Suprapubic skin (tissue), 4 donors: Measurements from ENCODE around the gene STT3A. TPM values are rescaled to one million over a fixed set of nuclear protein-coding genes. Genes with fewer than 3 reads are reported as not detected.
A peak's percentile ranks its signal among the peaks of the same experiment; 100 is the strongest.

Source experiments
- DNase-seq, 2 donors: peaks; one replicate each; pipeline ENCODE4 v3.0.0-alpha.2; 2019; ENCODE audit warnings: low spot score in 2 of 2
- H3K27ac ChIP-seq: fragments of 200-600 bp; sonication (generic); one replicate; pipeline ENCODE4 v1.5.1; 2019
- H3K27me3 ChIP-seq: fragments of 200-600 bp; sonication (generic); one replicate; pipeline ENCODE4 v1.5.1; 2019
- H3K36me3 ChIP-seq: fragments of 200-600 bp; sonication (generic); one replicate; pipeline ENCODE4 v1.5.1; 2019
- H3K4me1 ChIP-seq: fragments of 200-600 bp; sonication (generic); one replicate; pipeline ENCODE4 v1.5.1; 2019
- H3K4me3 ChIP-seq: fragments of 200-600 bp; sonication (generic); one replicate; pipeline ENCODE4 v1.5.1; 2019; ENCODE audit warnings: mild to moderate bottlenecking
- H3K9me3 ChIP-seq: fragments of 200-600 bp; sonication (generic); one replicate; pipeline ENCODE4 v1.5.1; 2019
- CTCF ChIP-seq, 2 donors: fragments of 200-600 bp in 1 of 2; fragments of 450-650 bp in 1 of 2; sonication (generic) in 1 of 2; IDR thresholded peaks; one replicate each; pipeline ENCODE4 v1.5.1; 2016 to 2019; ENCODE audit warnings: antibody characterized with exemption in 2 of 2, mild to moderate bottlenecking in 1 of 2, moderate library complexity in 1 of 2
- EP300 ChIP-seq: sonication (generic); formaldehyde crosslinking; IDR thresholded peaks from one replicate; pipeline ENCODE4 v1.6.1; 2017; ENCODE audit warnings: antibody characterized with exemption
- POLR2A ChIP-seq, 2 donors: fragments of 450-650 bp; IDR thresholded peaks; one replicate each; pipeline ENCODE4 v1.6.1; 2017; ENCODE audit warnings: antibody characterized with exemption in 2 of 2, mild to moderate bottlenecking in 2 of 2, moderate library complexity in 2 of 2
- POLR2AphosphoS5 ChIP-seq, 3 donors: sonication (generic); formaldehyde crosslinking; IDR thresholded peaks; one replicate each; pipeline ENCODE4 v1.6.1; 2017; ENCODE audit warnings: antibody characterized with exemption in 3 of 3
- WGBS: methylation state at CpG from one replicate; pipeline ENCODE4 v1.1.5; 2018; 5-methylcytosine and 5-hydroxymethylcytosine counted together
- total RNA-seq, 4 donors: library from RNA; depleted of rRNA; stranded (reverse); fragments of >200 nt; gene quantifications; one replicate each; pipeline ENCODE4 v1.1.0, GENCODE V29; 2016

Gene STT3A
- total RNA-seq, 4 donors from 2014 or later, result 49.5 to 64.8 (median 62.8) TPM

- TF ChIP-seq POLR2AphosphoS5 (IDR thresholded peaks at IDR 0.05) (no peak), POLR2A (IDR thresholded peaks at IDR 0.05) (no peak), CTCF (IDR thresholded peaks at IDR 0.05) (no peak), EP300 (no peak)
- Histone ChIP-seq H3K27me3 (no peaks in the 10 kb centered on the region), H3K27ac (no peak overlapping the region), H3K4me1 (peaks cover 20% of the 10 kb centered on the region), H3K36me3 (peaks cover 46% of the 10 kb centered on the region), H3K9me3 (no peaks in the 10 kb centered on the region), H3K4me3 (no peak overlapping the region)
- no peak for DNase-seq
- 91% methylated on average over 1 of the region's 1 CpG for WGBS
Measured at GRCh38 chr11:125623064-125623463, 30.4 kb downstream of the STT3A start.

- WGBS, result 50% methylated on average over 9 of the region's 9 CpGs
- H3K4me1 ChIP-seq, result peaks cover 20% of the 10 kb centered on the region
- H3K4me3 ChIP-seq, result peak within 1 kb of the TSS; percentile 65
- H3K36me3 ChIP-seq, result peaks cover 28% of the 10 kb centered on the region
- no peak for TF ChIP-seq EP300
- peak within 1 kb of the TSS; percentile 94 for H3K27ac ChIP-seq
- no peak for DNase-seq
- no peaks in the 10 kb centered on the region for H3K27me3 ChIP-seq
- H3K9me3 ChIP-seq, result no peaks in the 10 kb centered on the region
Measured at GRCh38 chr11:125624756-125625213, 32.1 kb downstream of the STT3A start, which contains the start of gene CHEK1. Gene CHEK1 (plus strand): TSS chr11:125625163. CDS start chr11:125626769, 1,606 bp downstream.

- Histone ChIP-seq H3K9me3 (no peaks in the 10 kb centered on the region), H3K27me3 (no peaks in the 10 kb centered on the region), H3K4me3 (peak overlapping the region; percentile 65), H3K4me1 (peaks cover 20% of the 10 kb centered on the region), H3K27ac (peak overlapping the region; percentile 94), H3K36me3 (peaks cover 24% of the 10 kb centered on the region)
- WGBS, result 0% methylated on average over 11 of the region's 20 CpGs
- TF ChIP-seq EP300 (no peak), POLR2AphosphoS5 (IDR thresholded peaks at IDR 0.05) (no peak), CTCF (IDR thresholded peaks at IDR 0.05) (no peak), POLR2A (IDR thresholded peaks at IDR 0.05) (no peak)
- no peak for DNase-seq
Measured at GRCh38 chr11:125625225-125625629, 32.6 kb downstream of the STT3A start.

- TF ChIP-seq EP300 (no peak), CTCF (IDR thresholded peaks at IDR 0.05) (no peak), POLR2AphosphoS5 (IDR thresholded peaks at IDR 0.05) (peak in 2 of 3 donors; percentile 45 to 71)
- Histone ChIP-seq H3K27ac (peak overlapping the region; percentile 94), H3K9me3 (no peaks in the 10 kb centered on the region), H3K4me3 (peak overlapping the region; percentile 65), H3K36me3 (peaks cover 20% of the 10 kb centered on the region), H3K4me1 (peaks cover 20% of the 10 kb centered on the region), H3K27me3 (no peaks in the 10 kb centered on the region)
- peak; percentile 89 to 92 for DNase-seq
- 0% methylated on average over 38 of the region's 51 CpGs for WGBS
Measured at GRCh38 chr11:125625630-125626287, 33.1 kb downstream of the STT3A start.

GRCh38 chr11:125626288-125626950 is 33.8 kb downstream of the STT3A start:
- H3K4me1 ChIP-seq, result peaks cover 20% of the 10 kb centered on the region
- no peak for TF ChIP-seq POLR2AphosphoS5 (IDR thresholded peaks at IDR 0.05)
- no peak for TF ChIP-seq POLR2A (IDR thresholded peaks at IDR 0.05)
- TF ChIP-seq EP300, result no peak
- TF ChIP-seq CTCF (IDR thresholded peaks at IDR 0.05), result no peak
- DNase-seq, result no peak
- peak overlapping the region; percentile 94 for H3K27ac ChIP-seq
- peak overlapping the region; percentile 65 for H3K4me3 ChIP-seq
- H3K27me3 ChIP-seq, result no peaks in the 10 kb centered on the region
- no peaks in the 10 kb centered on the region for H3K9me3 ChIP-seq
- peaks cover 13% of the 10 kb centered on the region for H3K36me3 ChIP-seq
- under 1% methylated on average over 18 of the region's 18 CpGs for WGBS
